Epidermal melanocyte (primary cell): ENCODE data around the gene KCNC1.

Source experiments
- DNase-seq: peaks from one replicate; pipeline ENCODE4 v3.0.0; 2011; ENCODE audit warnings: low spot score; ENCODE audit not compliant: insufficient read length

KCNC1 gene

GRCh38 chr11:17736930-17737817 is 2.6 kb downstream of the KCNC1 start:
- no peak for DNase-seq

GRCh38 chr11:17738151-17738973 is 3.8 kb downstream of the KCNC1 start:
- DNase-seq, result no peak

DNA sequence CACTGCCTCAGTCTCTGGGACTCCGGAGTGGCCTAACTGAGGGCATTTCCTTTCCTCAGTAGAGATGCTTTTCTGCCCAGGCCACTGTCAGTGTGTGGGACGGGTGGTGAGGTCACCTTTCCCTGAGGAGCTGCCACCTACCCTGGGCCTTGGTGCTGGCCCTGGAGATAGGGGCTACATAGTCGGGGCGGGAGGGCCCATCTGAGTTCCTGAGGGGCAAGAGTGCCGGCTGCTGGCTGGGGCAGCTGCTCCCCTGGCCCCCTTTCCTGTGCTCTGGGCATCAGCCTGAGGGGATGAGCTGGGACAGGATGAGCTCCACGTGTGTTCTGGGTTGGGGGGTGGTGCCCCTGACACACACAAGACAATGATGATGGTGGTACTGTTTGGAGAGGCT is 5.4 kb downstream of the KCNC1 start:
- no peak for DNase-seq

GRCh38 chr11:17740649-17741235 is 6.2 kb downstream of the KCNC1 start:
- DNase-seq, result no peak

GRCh38 chr11:17741487-17741886 is 6.9 kb downstream of the KCNC1 start:
- DNase-seq, result no peak

- no peak for DNase-seq
These were observed 7.4 kb downstream of the KCNC1 start for GRCh38 chr11:17742019-17742418.

DNA sequence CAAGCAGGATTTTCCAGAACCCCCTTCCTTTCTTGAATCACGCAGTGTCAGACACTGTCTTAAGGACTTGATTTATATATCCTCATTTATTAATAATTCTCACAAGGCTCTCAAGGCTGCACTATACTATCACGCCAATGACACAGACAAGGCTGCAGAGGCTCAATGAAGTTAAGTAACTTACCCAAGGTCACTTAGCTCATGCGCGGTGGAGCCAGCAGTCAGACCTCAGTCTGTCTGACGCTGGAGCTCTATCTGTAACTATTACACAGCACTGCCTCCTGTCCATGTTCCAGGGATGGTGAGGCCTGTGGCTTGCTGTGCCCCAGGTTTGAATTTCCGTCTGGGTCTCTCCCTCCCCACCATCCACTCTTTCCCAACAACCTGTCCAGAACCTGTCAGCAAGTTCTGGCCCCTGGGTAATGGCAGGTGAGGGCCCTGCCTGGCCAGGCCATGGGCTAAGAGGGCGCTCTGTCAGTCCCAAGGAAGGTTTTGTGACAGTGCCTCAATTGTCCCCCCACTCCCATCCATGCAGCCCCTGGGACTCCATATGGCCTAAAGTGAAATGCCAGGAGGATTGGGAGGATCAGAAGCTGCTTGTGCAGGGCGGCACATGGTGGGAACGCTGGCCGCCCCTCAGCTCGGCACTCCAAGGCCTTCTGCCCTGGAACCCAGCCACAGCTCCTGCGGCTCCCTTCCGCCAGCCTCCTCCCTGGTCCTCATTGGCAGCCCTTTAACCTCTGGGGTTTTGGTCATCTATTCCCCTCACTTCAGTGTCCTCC is 8.6 kb downstream of the KCNC1 start:
- DNase-seq, result no peak

- no peak for DNase-seq
These were observed 9.2 kb downstream of the KCNC1 start for GRCh38 chr11:17743808-17744119.

GRCh38 chr11:17744151-17744940 is 9.8 kb downstream of the KCNC1 start:
- no peak for DNase-seq

GRCh38 chr11:17745023-17745772 is 10.6 kb downstream of the KCNC1 start:
- no peak for DNase-seq

DNA sequence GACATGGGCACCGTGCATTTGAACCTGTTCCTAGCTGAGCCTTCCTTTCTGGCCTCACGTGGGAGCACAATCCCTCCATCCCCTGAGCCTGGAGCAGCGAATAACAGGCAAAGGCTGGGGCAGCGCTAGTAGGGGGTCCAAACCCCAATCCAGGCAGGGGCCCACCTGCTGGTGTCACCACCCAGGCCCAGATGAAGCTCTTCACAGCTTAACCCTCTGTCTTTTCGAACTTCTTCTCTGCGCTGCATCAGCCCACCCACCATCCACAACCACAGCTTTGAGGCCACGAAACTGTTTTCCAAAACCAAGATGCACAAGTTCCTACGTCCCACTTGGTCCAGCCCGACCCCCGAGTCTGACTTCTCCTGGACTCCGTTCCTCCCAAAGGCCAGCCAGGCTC is 11.5 kb downstream of the KCNC1 start:
- no peak for DNase-seq

DNA sequence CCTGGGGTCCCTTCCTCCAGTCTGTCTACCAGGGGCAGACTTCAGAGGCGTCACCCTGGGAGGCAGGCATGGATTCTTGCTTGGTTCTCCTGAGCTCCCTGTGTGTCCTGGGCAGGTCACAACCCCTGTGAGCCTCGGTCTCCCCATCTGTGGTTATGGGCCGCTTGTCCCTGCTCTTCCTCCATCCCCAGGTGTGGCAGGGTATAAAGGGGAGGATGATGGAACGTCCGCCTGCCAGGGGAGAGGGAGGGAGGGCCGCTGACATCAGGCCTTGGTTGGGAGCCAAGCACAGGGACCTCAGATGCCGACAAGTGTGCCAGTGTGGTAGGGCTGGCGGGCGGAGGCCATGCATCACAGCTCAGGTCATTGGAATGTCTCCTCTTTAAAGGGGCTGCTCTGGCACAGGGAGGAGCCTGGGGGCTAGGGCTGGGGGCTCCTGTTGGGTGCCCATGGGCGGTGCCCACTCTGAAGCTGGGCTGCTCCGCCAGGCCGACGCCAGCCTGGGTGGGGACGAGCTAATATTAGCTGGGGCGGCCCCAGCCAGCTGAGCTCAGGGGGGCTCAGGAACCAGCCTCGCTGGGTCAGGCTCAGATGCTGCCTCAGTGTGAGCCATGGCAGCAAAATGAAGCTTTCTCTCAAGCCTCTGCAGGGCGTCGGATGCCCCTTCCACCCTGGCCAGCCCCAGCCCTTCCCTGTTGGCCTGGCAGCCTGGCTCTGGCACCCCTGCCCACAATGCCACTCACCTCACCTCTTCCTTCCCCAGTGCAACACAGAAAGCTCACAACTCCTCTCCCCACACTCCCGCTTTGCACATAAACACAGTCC is 12.8 kb downstream of the KCNC1 start:
- DNase-seq, result no peak

DNA sequence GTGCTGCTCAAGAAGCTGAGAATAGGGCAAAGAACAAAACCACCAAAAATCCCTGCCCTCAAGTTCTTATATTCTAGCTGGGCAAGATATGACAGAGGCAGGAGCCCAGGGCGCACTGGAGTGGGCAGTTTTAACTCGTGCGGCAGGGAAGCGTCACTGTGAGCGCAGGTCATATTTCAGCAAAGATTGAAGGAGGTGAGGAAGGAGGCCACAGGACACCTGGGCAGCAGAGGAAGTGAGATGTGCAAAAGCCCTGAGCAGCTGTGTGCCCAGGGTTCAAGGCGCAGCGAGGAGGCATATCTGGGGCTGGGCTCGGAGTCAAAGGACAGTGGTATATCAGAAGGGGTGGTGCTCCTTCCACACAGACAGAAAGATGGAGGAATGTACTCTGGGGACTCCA is 13.5 kb downstream of the KCNC1 start:
- DNase-seq, result no peak

- DNase-seq, result no peak
These were observed 14.5 kb downstream of the KCNC1 start for GRCh38 chr11:17748761-17749721.

- no peak for DNase-seq
These were observed 15.6 kb downstream of the KCNC1 start for GRCh38 chr11:17750013-17750800.

GRCh38 chr11:17750801-17751165 is 16.2 kb downstream of the KCNC1 start:
- DNase-seq, result no peak

- DNase-seq, result no peak
These were observed 17.0 kb downstream of the KCNC1 start for GRCh38 chr11:17751558-17751957.
